Lower leg skin (tissue), 3 donors: Measurements from ENCODE around the gene DGKQ.

ENCODE experiments used
- POLR2A ChIP-seq, 2 donors: fragments of 450-650 bp; IDR thresholded peaks; one replicate each; pipeline ENCODE4 v1.6.1; 2016 to 2017; ENCODE audit warnings: antibody characterized with exemption in 2 of 2, mild to moderate bottlenecking in 1 of 2, moderate library complexity in 1 of 2
- TF ChIP-seq, protein P1 (sequence below), 3 donors: fragments of 450-650 bp; IDR thresholded peaks; one replicate each; pipeline ENCODE4 v1.5.1; 2016; ENCODE audit warnings: antibody characterized with exemption in 3 of 3, mild to moderate bottlenecking in 3 of 3, moderate library complexity in 2 of 3

DNA sequence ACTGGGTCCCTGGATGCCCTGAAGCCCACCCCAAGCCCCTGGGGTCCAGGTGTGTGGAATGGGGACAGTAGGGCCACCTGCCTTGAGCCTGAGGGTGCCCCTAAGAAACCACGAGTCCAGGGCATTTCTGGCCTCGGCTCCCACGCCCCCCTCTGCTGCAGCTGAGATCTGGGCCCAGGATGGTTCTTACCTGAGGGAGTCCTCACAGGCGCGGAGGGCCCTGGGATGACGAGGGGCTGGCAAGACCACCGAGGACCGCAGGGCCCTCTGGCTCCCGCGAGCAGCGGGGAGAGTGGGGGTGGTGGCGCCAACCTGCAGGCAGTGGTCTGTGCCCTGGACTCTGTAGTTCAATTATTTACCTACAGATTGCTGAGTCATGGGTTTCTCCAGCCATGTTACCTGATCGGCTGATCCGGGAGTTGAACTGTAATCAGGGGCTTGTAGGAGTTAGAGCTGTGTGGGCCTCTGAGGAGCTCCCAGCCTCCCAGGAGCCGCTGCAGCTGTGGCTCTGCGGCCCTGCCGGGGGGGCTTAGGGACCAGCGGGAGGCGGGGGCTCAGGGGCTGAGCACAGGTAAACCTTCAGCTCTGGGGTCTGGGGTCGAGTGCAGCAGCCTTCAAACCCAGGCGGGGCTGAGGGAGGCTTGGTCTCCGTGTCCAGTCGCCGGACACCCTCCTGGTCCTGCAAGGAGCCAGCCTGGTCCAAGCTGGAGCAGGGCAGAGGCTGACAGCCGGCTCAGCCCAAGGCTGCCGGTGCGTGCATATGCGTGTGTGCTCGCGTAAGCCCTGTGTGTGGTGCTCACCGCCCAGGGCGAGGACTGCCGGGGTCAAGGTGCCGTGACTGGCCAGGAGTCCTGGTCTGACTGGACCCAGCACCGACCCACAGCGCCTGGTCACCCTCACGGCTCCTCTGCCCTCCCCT lies 20.0 kb upstream of the DGKQ start, which contains the start of gene SLC26A1:
- TF ChIP-seq, protein P1, sequence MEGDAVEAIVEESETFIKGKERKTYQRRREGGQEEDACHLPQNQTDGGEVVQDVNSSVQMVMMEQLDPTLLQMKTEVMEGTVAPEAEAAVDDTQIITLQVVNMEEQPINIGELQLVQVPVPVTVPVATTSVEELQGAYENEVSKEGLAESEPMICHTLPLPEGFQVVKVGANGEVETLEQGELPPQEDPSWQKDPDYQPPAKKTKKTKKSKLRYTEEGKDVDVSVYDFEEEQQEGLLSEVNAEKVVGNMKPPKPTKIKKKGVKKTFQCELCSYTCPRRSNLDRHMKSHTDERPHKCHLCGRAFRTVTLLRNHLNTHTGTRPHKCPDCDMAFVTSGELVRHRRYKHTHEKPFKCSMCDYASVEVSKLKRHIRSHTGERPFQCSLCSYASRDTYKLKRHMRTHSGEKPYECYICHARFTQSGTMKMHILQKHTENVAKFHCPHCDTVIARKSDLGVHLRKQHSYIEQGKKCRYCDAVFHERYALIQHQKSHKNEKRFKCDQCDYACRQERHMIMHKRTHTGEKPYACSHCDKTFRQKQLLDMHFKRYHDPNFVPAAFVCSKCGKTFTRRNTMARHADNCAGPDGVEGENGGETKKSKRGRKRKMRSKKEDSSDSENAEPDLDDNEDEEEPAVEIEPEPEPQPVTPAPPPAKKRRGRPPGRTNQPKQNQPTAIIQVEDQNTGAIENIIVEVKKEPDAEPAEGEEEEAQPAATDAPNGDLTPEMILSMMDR (IDR thresholded peaks at IDR 0.05), result no peak
- TF ChIP-seq POLR2A (IDR thresholded peaks at IDR 0.05), result no peak
